HepG2 (cell line): ENCODE data around the gene ALG9. TPM values are rescaled to one million over a fixed set of nuclear protein-coding genes. Genes with fewer than 3 reads are reported as not detected.

Source experiments
- ATAC-seq: fragments of 200-7000 bp; cut with Tn5 transposase; 3 replicates; pipeline ENCODE4 v1.9.1; 2020; ENCODE audit warnings: mild to moderate bottlenecking, moderate library complexity
- BruUV-seq: library from RNA; stranded (reverse); fragments of 400-500 nt; replicated peaks from 2 replicates; lab custom pipeline; 2021; lab: Mats Ljungman, UMichigan
- CTCF ChIA-PET: fragments of 300-600 bp; formaldehyde crosslinking; extraction: SDS; loops from one replicate; lab custom pipeline; 2021; ENCODE audit warnings: low total read pairs, inconsistent platforms, low intra/inter-chr PET ratio; lab: Yijun Ruan, JAX
- POLR2A ChIA-PET: fragments of 350-600 bp; sonication (Branson Sonifier 250); formaldehyde crosslinking; loops from one replicate; lab custom pipeline; 2020; ENCODE audit warnings: antibody characterized with exemption, inconsistent platforms; lab: Yijun Ruan, JAX
- DNase-seq: peaks from one replicate; pipeline ENCODE4 v3.0.0-alpha.2; 2015; ENCODE audit warnings: low spot score
- FAIRE-seq: peaks from 3 replicates; lab custom pipeline; 2011; peaks lifted over from hg19 to GRCh38; lab: Jason Lieb, UNC
- H2AFZ ChIP-seq: one replicate; pipeline ENCODE4 v1.6.1; 2011; ENCODE audit warnings: low read length, inconsistent platforms
- H3K27ac ChIP-seq: fragments of 300-600 bp; 3 replicates; pipeline ENCODE4 v1.8.0; 2011; ENCODE audit warnings: mixed run types, mild to moderate bottlenecking, mixed read lengths, low read length, inconsistent platforms; ENCODE audit not compliant: insufficient read depth; ENCODE audit errors: extremely low read length
- H3K27me3 ChIP-seq, 2 experiments: fragments of 200-600 bp in 1 of 2; 2 replicates in 1 of 2; 3 replicates in 1 of 2; pipeline versions ENCODE4 v1.6.0 to v1.8.0; 2011; ENCODE audit warnings: low read length in 2 of 2, mild to moderate bottlenecking in 2 of 2, moderate library complexity in 2 of 2, inconsistent platforms in 1 of 2; ENCODE audit not compliant: insufficient read depth in 2 of 2, control insufficient read depth in 1 of 2
- H3K36me3 ChIP-seq, 2 experiments: fragments of 200-600 bp in 1 of 2; replicated peaks in 1 of 2; 2 replicates in 1 of 2; 3 replicates in 1 of 2; pipeline versions ENCODE4 v1.5.1 to v1.8.0; 2011; ENCODE audit warnings: low read length in 2 of 2, inconsistent platforms in 1 of 2; ENCODE audit not compliant: insufficient read depth in 2 of 2, control insufficient read depth in 1 of 2
- H3K4me1 ChIP-seq: 2 replicates; pipeline ENCODE4 v1.5.1; 2012; ENCODE audit warnings: low read length, inconsistent platforms; ENCODE audit not compliant: insufficient read depth
- H3K4me2 ChIP-seq: 2 replicates; pipeline ENCODE4 v1.6.0; 2011; ENCODE audit warnings: low read depth, low read length, inconsistent platforms
- H3K4me3 ChIP-seq, 3 experiments: fragments of 200-600 bp in 1 of 3; sonication (generic), shearing (Covaris generic) in 1 of 3; replicated peaks in 1 of 3; 2 replicates each; pipeline ENCODE4 v1.5.1; 2011 to 2016; ENCODE audit warnings: low read length in 3 of 3, inconsistent platforms in 2 of 3, low read depth in 2 of 3, mild to moderate bottlenecking in 2 of 3, control low read depth in 1 of 3, mixed read lengths in 1 of 3; ENCODE audit not compliant: insufficient read depth in 1 of 3
- H3K79me2 ChIP-seq: one replicate; pipeline ENCODE4 v1.6.1; 2011; ENCODE audit warnings: low read length, inconsistent platforms; ENCODE audit not compliant: insufficient read depth
- H3K9ac ChIP-seq: 2 replicates; pipeline ENCODE4 v1.6.0; 2011; ENCODE audit warnings: mild to moderate bottlenecking, low read depth, low read length, inconsistent platforms; ENCODE audit not compliant: insufficient read depth
- H3K9me3 ChIP-seq: 2 replicates; pipeline ENCODE4 v1.5.1; 2012; ENCODE audit warnings: mild to moderate bottlenecking, low read length
- H4K20me1 ChIP-seq: 2 replicates; pipeline ENCODE4 v1.6.0; 2011; ENCODE audit warnings: inconsistent platforms, mild to moderate bottlenecking, low read length, moderate library complexity; ENCODE audit not compliant: insufficient read depth
- AHDC1 ChIP-seq: sonication (generic); formaldehyde crosslinking; IDR thresholded peaks from 2 replicates; pipeline ENCODE4 v1.5.1; 2020; ENCODE audit warnings: mild to moderate bottlenecking, missing genetic modification reagents, borderline replicate concordance
- CREM ChIP-seq, 2 experiments: sonication (generic) in 1 of 2; formaldehyde crosslinking in 1 of 2; IDR thresholded peaks; 2 replicates each; pipeline versions ENCODE4 v1.4.0 to v1.6.1; 2016 to 2020; ENCODE audit warnings: antibody characterized with exemption in 1 of 2, mild to moderate bottlenecking in 1 of 2, missing genetic modification reagents in 1 of 2
- DPF2 ChIP-seq: sonication (generic); formaldehyde crosslinking; IDR thresholded peaks from 2 replicates; pipeline ENCODE4 v1.4.0; 2020; ENCODE audit warnings: mild to moderate bottlenecking, low read depth, missing genetic modification reagents, borderline replicate concordance
- ELF4 ChIP-seq: sonication (generic); formaldehyde crosslinking; IDR thresholded peaks from 2 replicates; pipeline ENCODE4 v1.5.0; 2020; ENCODE audit warnings: missing genetic modification reagents, mild to moderate bottlenecking, moderate library complexity, borderline replicate concordance
- FOXK1 ChIP-seq: sonication (generic); formaldehyde crosslinking; IDR thresholded peaks from 2 replicates; pipeline ENCODE4 v1.4.0; 2020; ENCODE audit warnings: low read depth, missing genetic modification reagents, borderline replicate concordance
- KAT7 ChIP-seq: IDR thresholded peaks from 2 replicates; pipeline ENCODE4 v1.6.1; 2018; ENCODE audit warnings: borderline replicate concordance, missing compliant biosample characterization
- NCOA1 ChIP-seq: sonication (generic); formaldehyde crosslinking; IDR thresholded peaks from 2 replicates; pipeline ENCODE4 v1.9.0; 2021; ENCODE audit warnings: missing genetic modification reagents
- NCOA2 ChIP-seq: sonication (generic); formaldehyde crosslinking; IDR thresholded peaks from 2 replicates; pipeline ENCODE4 v1.8.0; 2022; ENCODE audit warnings: inconsistent platforms
- NR2F6 ChIP-seq, 2 experiments: IDR thresholded peaks; 2 replicates each; pipeline ENCODE4 v1.6.1; 2016; ENCODE audit warnings: antibody characterized with exemption in 1 of 2, mild to moderate bottlenecking in 1 of 2
- PLSCR1 ChIP-seq: sonication (generic); formaldehyde crosslinking; IDR thresholded peaks from 2 replicates; pipeline ENCODE4 v1.5.0; 2020; ENCODE audit warnings: missing genetic modification reagents, mild to moderate bottlenecking, borderline replicate concordance
- SATB2 ChIP-seq: sonication (generic); formaldehyde crosslinking; IDR thresholded peaks from 2 replicates; pipeline ENCODE4 v1.5.0; 2020; ENCODE audit warnings: missing genetic modification reagents
- ZFAT ChIP-seq: sonication (generic); formaldehyde crosslinking; conservative IDR thresholded peaks from 2 replicates; pipeline ENCODE4 v1.8.1; 2023; ENCODE audit warnings: missing genetic modification reagents, inconsistent platforms
- ZNF160 ChIP-seq: sonication (generic); formaldehyde crosslinking; IDR thresholded peaks from 2 replicates; pipeline ENCODE4 v1.8.0; 2022; ENCODE audit warnings: mild to moderate bottlenecking, inconsistent platforms, missing genetic modification reagents
- ZNF282 ChIP-seq: fragments of 450-650 bp; IDR thresholded peaks from 2 replicates; pipeline ENCODE4 v1.6.1; 2018; ENCODE audit not compliant: partially characterized antibody
- ZNF782 ChIP-seq: sonication (generic); formaldehyde crosslinking; IDR thresholded peaks from 2 replicates; pipeline ENCODE4 v1.4.0; 2020; ENCODE audit warnings: missing genetic modification reagents, mild to moderate bottlenecking, borderline replicate concordance
- WGBS: methylation state at CpG from one replicate; pipeline ENCODE4 v1.1.6; 2017; ENCODE audit warnings: low lambda C conversion rate; 5-methylcytosine and 5-hydroxymethylcytosine counted together
- in situ Hi-C: cut with HindIII; loops from 2 replicates; pipeline ENCODE4 v1.10.0; 2017; ENCODE audit warnings: low pct_unique_long_range_greater_than_20kb; ENCODE audit not compliant: extremely low pct_ligation_motif_present
- intact Hi-C: fragments of 100-400 bp; cut with micrococcal nuclease; formaldehyde crosslinking; loops from one replicate; pipeline ENCODE4 v1.10.0; 2022; ENCODE audit not compliant: unreplicated experiment
- polyA plus RNA-seq, 8 experiments: library from polyadenylated mRNA; depleted of rRNA in 3 of 8; stranded (reverse) in 7 of 8; unstranded in 1 of 8; fragments of >200 nt; fragmentation: Illumina TruSeq in 4 of 8; extraction: Trizol in 4 of 8; gene quantifications; 2 replicates each; pipeline versions ENCODE4 v1.2.1 to v1.2.3, GENCODE V29; 2011 to 2016; ENCODE audit warnings: low read depth in 4 of 8, missing spikeins in 1 of 8, mixed read lengths in 1 of 8; ENCODE audit not compliant: insufficient read depth in 1 of 8
- total RNA-seq, 5 experiments: library from RNA; depleted of rRNA; stranded (reverse); fragments of >200 nt; fragmentation: Illumina TruSeq; extraction: Trizol; gene quantifications; 2 replicates each; pipeline ENCODE4 v1.2.3, GENCODE V29; 2016; ENCODE audit warnings: low read depth in 1 of 5
- TF ChIP-seq, protein P1 (sequence below): sonication (generic); formaldehyde crosslinking; IDR thresholded peaks from 2 replicates; pipeline ENCODE4 v1.4.0; 2020; ENCODE audit warnings: missing genetic modification reagents

ALG9 gene
- total and polyA plus RNA-seq, 2 of the 13 experiments (the other 11 are each of a cell fraction or from before 2014, with no cell fraction given), result 39.4 to 40.6 TPM

DNA sequence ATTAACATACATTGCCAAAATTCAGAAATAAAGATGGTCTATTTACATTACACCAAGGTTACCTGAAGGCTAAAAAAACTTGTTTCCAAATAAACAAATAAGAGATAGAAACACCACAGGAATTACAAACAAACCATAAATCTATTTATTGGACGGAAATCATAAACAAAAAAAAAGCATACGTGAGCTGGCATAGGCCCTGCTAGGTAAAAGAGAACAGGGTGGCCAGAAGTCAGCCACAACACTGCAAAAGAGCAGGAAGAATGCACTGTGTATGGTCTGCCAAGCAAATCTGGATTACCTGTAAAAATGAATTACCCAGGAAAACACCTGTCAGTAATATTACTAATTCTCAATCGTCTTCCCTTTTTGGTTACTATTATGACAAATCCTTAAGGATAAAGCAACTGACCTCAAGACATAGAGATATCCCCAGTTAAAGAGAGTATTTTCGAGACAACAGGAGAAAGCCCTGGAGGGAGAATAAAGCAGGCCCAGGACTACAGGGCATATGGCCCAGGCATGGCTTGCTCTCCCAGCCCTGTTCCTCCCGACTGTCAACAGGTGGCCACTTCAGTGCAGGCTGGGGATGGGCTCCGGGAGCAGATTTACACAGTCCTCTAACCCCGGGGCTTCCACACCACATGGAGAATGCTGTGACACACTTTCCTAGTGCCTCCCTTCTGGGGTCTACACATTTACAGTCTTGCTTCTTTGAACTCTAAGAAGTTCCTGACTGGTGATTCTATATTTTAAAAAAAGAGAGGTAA is 123.2 kb downstream of the ALG9 start:
- H2AFZ ChIP-seq, result no peak overlapping the region
- H3K4me3 ChIP-seq, result no peak overlapping the region
- CTCF ChIA-PET, result no interaction called here
- H3K9ac ChIP-seq, result no peak overlapping the region
- intact Hi-C loops, result no loop called here
- H3K4me1 ChIP-seq, result no peaks in the 10 kb centered on the region
- WGBS, result 86% methylated on average over 7 of the region's 7 CpGs
- in situ Hi-C loops, result no loop called here
- TF ChIP-seq KAT7 (no peak), NR2F6 (IDR thresholded peaks at IDR 0.05) (no peak), NR2F6 (CRISPR knock-in tag; IDR thresholded peaks at IDR 0.05) (no peak), ZFAT (CRISPR knock-in tag) (no peak), NCOA2 (CRISPR knock-in tag) (no peak), ZNF282 (no peak), ELF4 (CRISPR knock-in tag) (no peak), FOXK1 (CRISPR knock-in tag) (no peak), NCOA1 (CRISPR knock-in tag) (no peak), AHDC1 (CRISPR knock-in tag) (no peak), SATB2 (CRISPR knock-in tag) (no peak), ZNF782 (CRISPR knock-in tag) (no peak), ZNF160 (CRISPR knock-in tag) (no peak), DPF2 (CRISPR knock-in tag) (no peak), PLSCR1 (CRISPR knock-in tag) (no peak), CREM (IDR thresholded peaks at IDR 0.05) (no peak), CREM (CRISPR knock-in tag; IDR thresholded peaks at IDR 0.05) (no peak)
- TF ChIP-seq, protein P1, sequence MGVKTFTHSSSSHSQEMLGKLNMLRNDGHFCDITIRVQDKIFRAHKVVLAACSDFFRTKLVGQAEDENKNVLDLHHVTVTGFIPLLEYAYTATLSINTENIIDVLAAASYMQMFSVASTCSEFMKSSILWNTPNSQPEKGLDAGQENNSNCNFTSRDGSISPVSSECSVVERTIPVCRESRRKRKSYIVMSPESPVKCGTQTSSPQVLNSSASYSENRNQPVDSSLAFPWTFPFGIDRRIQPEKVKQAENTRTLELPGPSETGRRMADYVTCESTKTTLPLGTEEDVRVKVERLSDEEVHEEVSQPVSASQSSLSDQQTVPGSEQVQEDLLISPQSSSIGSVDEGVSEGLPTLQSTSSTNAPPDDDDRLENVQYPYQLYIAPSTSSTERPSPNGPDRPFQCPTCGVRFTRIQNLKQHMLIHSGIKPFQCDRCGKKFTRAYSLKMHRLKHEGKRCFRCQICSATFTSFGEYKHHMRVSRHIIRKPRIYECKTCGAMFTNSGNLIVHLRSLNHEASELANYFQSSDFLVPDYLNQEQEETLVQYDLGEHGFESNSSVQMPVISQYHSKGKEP (CRISPR knock-in tag), result no peak
- no peak overlapping the region for H3K27ac ChIP-seq
- FAIRE-seq (no peak), ATAC-seq (peak; percentile 69), DNase-seq (no peak)
- no peaks in the 10 kb centered on the region for H3K9me3 ChIP-seq
- H4K20me1 ChIP-seq, result no peaks in the 10 kb centered on the region
- POLR2A ChIA-PET, result interaction anchor here (0.9 kb wide), 1 partner anchor 18 kb away, joined by 3 read pairs; the partner anchor contains the start of gene PPP2R1B
- no TSS peak for BruUV-seq
- H3K36me3 ChIP-seq, result peaks cover 15 to 82% of the 10 kb centered on the region in 2 experiments
- H3K4me2 ChIP-seq, result no peak overlapping the region
- H3K27me3 ChIP-seq, result no peaks in the 10 kb centered on the region
- H3K79me2 ChIP-seq, result no peaks in the 10 kb centered on the region
